HCEC 1CT (cell line): ENCODE results near the gene MAST4.

ENCODE experiments used
- DNase-seq: peaks from one replicate; pipeline ENCODE4 v3.0.0-alpha.2; 2017

MAST4 gene

GRCh38 chr5:67199859-67200258 lies 603.7 kb downstream of the MAST4 start:
- DNase-seq: no peak

GRCh38 chr5:67200809-67201562 lies 604.8 kb downstream of the MAST4 start:
- no peak for DNase-seq

GRCh38 chr5:67201897-67202549 lies 605.8 kb downstream of the MAST4 start:
- DNase-seq: no peak

DNA sequence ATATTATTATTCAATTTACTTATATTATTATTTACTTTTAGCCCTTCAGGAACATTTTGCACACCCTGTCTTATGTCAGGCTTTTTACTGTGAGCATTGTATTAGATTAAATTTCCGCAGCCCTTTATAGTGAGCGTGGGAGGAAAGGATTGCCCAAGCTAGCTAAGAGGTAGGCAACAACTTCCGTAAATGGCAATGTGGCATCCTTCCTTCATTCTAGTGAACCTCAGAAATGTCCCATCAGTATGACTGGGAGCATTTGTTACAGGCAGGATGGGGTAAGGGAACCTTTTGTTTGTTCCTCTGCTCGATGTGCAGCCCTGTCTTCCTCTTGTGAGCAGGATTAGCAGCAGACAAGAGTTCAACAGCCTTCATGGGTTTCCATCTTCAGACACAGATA lies 606.6 kb downstream of the MAST4 start:
- no peak for DNase-seq

DNA sequence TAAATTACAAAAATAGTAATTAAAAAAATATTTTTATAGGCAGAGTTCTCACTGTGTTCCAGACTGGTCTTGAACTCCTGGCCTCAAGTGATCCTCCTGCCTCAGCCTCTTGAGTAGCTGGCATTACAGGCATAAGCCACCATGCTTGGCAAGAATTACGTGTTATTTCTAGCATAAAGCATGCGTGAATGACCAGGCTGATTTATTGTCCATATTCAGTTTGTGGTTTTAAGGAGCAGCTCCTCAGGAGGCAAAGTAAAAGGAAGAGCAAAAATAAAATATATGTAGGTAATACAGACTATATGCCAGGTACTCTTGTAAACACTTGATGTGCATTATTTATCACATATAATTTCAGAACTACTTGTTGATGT lies 607.5 kb downstream of the MAST4 start:
- no peak for DNase-seq

- DNase-seq: no peak
These were observed 608.6 kb downstream of the MAST4 start for GRCh38 chr5:67204821-67205220.

GRCh38 chr5:67205981-67206380 lies 609.8 kb downstream of the MAST4 start:
- DNase-seq: no peak

DNA sequence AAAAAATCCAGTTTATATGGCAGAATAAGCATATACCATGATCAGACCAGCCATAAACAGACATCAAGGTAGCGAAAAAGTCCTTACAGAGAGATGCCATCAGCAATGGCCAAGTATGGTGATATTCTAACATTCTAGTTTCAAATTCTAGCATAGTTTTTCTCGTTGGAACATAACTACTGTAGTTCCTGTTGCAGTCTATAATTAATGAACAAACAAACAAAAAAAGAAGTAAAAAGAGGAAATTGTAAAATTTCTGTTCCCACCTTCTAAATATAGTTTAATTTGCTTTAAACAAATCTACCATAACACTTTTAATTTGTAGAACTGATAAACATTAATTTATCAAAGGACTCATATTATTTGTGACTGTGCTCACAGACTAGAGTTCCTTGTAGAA lies 610.3 kb downstream of the MAST4 start:
- no peak for DNase-seq

DNA sequence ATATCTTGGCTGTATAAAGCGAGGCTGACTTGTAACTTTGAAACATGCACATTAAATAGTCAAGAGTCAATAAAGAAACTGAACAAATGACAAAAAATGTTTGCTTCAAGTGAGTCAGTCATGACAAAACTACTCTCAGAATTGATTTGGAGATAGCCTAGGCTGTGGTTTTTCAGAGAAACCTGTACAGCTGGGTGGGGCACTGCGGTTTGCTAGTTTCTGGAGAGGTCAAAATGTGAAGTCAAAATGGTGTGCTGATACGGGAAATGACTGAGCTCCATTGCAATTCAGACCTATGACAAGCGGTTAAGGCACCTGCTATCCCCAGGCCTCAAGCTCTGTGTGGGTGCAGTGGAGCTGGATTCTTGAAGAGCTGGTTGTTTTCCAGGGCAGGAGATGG lies 610.7 kb downstream of the MAST4 start:
- peak; percentile 69 for DNase-seq

DNA sequence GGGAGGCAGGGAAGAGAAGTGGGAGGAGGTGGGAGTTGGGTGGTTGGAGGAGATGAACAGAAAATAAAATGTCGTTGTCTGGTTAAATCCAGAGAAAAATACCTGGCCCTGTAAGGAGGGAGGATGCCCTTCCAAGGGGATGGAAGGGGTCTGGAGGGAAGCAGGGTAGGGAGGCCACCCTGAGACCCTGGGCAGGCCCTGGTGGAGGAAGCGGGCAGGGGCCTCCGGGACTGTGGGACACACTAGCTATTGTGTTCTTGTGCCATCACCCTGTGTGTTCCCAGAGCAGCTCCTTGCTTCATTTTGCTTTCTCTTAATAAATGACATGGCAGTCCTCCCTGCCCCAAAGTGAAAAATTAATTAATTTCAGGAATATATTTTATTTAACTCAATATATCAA lies 612.2 kb downstream of the MAST4 start:
- no peak for DNase-seq

GRCh38 chr5:67209141-67209771 lies 613.1 kb downstream of the MAST4 start:
- peak; percentile 53 for DNase-seq

- DNase-seq: peak; percentile 73
These were observed 615.7 kb downstream of the MAST4 start for GRCh38 chr5:67211926-67212325.

DNA sequence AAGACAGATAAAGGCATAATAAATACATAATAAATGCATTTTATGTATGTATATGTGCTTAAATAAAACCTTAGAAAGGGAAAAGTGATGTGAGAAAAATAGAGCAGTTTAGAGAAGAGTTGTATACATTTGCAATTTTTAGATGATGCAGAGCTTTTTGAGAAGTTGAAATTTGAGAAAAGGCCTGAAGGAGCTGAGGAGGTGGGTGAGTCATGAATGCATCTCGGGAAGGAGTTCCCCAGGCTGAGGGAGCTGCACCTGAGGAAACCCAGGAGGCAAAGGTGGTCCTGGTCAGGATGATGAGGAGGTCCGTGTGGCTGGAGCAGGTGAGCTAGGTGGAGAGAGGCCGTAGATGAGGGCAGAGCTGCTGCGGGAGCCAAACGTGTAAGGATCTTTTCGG lies 617.8 kb downstream of the MAST4 start:
- no peak for DNase-seq

DNA sequence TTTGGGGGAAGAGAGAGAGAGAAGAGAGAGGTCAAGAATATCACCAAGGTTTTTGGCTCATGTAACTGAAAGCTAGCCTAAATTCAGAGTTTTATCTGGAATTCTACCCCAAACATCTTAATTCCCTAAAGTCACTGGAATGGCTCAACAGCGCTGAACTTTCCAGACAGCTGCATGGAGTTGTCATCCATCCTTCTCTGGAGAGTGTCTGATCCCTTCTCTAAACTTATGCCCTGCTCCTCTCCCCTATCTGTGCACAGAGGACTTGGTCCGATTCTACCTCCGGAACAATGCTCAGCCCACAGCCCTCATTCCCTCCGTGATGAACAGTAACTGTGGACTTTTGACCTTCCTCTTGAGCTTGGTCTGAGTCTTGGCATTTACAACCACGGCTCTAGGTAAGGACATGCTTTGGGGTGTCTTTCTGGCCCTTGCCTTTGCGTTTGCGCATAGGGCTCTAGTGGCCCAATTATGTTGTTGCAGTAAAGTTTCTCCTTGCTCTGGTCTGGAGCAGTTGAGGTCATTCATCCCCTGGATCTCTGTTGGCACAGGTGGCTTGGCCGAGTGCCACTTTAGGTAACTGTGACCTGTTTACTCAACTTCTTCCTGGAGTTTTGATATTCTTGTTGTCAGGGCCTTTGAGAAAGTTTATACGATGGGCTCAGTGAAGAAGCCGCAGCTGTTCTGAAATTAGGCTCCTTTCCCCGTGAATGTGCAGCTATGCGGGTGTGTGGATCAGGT lies 618.7 kb downstream of the MAST4 start:
- no peak for DNase-seq

DNA sequence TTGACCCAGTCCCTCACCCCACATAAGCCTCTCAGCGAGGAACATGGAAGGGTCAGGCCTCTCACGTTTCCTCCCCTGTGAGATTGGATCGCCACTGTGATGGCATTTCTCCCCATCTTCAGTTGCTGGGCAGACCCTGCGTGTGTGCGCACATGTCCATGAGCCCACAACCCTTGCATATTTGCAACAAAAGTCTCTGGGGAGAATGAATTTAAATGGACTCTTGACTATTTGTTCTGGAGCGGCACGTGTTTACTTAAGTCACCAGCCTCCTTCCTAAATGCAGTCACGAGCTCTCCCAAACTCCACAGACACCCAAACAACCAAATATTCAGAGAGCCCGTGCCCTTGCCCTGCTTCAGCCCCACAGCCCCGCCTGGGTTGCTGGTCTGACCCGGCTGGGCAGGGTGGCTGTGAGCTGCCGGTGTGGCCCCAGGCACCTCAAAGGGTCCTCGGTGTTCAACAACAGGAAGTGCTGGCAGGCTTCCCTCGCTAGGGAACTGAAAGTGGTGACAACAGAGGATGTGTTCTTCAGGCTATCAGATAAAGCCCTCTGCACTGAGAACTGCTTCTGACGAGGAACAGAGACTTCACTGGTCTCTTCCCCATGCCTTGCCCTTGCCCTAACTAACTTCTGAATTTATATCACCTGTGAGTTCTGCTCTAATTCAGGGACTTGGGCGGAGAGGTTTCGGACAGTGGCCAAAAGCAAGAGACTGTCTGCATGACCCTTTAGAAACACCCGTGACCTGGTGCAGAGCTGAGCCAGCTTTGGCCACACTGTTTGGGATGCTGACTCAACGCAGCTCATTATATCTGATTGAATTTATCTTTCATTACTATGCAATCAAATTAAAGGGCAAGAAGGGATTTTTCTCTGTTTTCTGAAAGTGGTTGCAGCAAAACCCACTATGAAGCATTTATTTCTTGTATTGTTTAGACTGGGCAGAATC lies 619.6 kb downstream of the MAST4 start:
- no peak for DNase-seq

GRCh38 chr5:67216564-67216963 lies 620.4 kb downstream of the MAST4 start:
- DNase-seq: no peak
